OCI-LY7 (cell line): ENCODE results near the gene SLC49A4.

Experiments used
- EZH2phosphoT487 ChIP-seq: fragments of 200-600 bp; sonication (generic); IDR thresholded peaks from 2 replicates; pipeline ENCODE4 v1.6.1; 2018; ENCODE audit warnings: low read depth, borderline replicate concordance, mild to moderate bottlenecking, mixed run types, antibody characterized with exemption, low read length, moderate library complexity, mixed read lengths
- TF ChIP-seq, protein P1 (sequence below): fragments of 200-600 bp; sonication (generic); conservative IDR thresholded peaks from 2 replicates; pipeline ENCODE4 v1.5.1; 2014; ENCODE audit warnings: mild to moderate bottlenecking, antibody characterized with exemption, low read length, moderate library complexity, mixed read lengths

GRCh38 chr3:122810734-122811133 lies 15.9 kb downstream of the SLC49A4 start:
- TF ChIP-seq, protein P1, sequence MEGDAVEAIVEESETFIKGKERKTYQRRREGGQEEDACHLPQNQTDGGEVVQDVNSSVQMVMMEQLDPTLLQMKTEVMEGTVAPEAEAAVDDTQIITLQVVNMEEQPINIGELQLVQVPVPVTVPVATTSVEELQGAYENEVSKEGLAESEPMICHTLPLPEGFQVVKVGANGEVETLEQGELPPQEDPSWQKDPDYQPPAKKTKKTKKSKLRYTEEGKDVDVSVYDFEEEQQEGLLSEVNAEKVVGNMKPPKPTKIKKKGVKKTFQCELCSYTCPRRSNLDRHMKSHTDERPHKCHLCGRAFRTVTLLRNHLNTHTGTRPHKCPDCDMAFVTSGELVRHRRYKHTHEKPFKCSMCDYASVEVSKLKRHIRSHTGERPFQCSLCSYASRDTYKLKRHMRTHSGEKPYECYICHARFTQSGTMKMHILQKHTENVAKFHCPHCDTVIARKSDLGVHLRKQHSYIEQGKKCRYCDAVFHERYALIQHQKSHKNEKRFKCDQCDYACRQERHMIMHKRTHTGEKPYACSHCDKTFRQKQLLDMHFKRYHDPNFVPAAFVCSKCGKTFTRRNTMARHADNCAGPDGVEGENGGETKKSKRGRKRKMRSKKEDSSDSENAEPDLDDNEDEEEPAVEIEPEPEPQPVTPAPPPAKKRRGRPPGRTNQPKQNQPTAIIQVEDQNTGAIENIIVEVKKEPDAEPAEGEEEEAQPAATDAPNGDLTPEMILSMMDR: no peak
- TF ChIP-seq EZH2phosphoT487: no peak
